Endothelial cell of umbilical vein (primary cell): ENCODE results near the gene TSPAN14. TPM values are rescaled to one million over a fixed set of nuclear protein-coding genes. Genes with fewer than 3 reads are reported as not detected.

ENCODE experiments used
- BruUV-seq: library from RNA; stranded (reverse); fragments of 400-500 nt; replicated peaks from 2 replicates; lab custom pipeline; 2021; lab: Mats Ljungman, UMichigan
- CTCF ChIA-PET: fragments of 300-600, 350-600 bp; sonication (Branson Sonifier 250); formaldehyde crosslinking; loops from one replicate; lab custom pipeline; 2021; ENCODE audit warnings: antibody characterized with exemption, inconsistent platforms; lab: Charles Lee
- POLR2A ChIA-PET: fragments of 300-600, 350-600 bp; sonication (Branson Sonifier 250); formaldehyde crosslinking; loops from one replicate; lab custom pipeline; 2021; ENCODE audit warnings: antibody characterized with exemption, inconsistent platforms; lab: Charles Lee
- DNase-seq: peaks from one replicate; pipeline ENCODE4 v3.0.0-alpha.2; 2011; ENCODE audit warnings: low read depth, low spot score
- FAIRE-seq: peaks from 2 replicates; lab custom pipeline; 2011; peaks lifted over from hg19 to GRCh38; lab: Jason Lieb, UNC
- H2AFZ ChIP-seq: 2 replicates; pipeline ENCODE4 v1.6.0; 2012; ENCODE audit warnings: low read depth, low read length, control low read depth, inconsistent platforms
- H3K27ac ChIP-seq: 2 replicates; pipeline ENCODE4 v1.5.1; 2011; ENCODE audit warnings: low read depth, mild to moderate bottlenecking, control low read depth, low read length, moderate library complexity; ENCODE audit not compliant: insufficient read depth
- H3K27me3 ChIP-seq, 2 experiments: 2 replicates each; pipeline versions ENCODE4 v1.6.0 to v1.6.1; 2011; ENCODE audit warnings: low read length in 2 of 2, mixed read lengths in 1 of 2; ENCODE audit not compliant: control insufficient read depth in 2 of 2, insufficient read depth in 2 of 2
- H3K36me3 ChIP-seq, 2 experiments: 2 replicates in 1 of 2; 3 replicates in 1 of 2; pipeline ENCODE4 v1.5.1; 2011; ENCODE audit warnings: low read length in 2 of 2, mild to moderate bottlenecking in 1 of 2, moderate library complexity in 1 of 2; ENCODE audit not compliant: control insufficient read depth in 2 of 2, insufficient read depth in 2 of 2; ENCODE audit errors: extremely low read depth in 1 of 2
- H3K4me1 ChIP-seq: 3 replicates; pipeline ENCODE4 v1.5.1; 2011; ENCODE audit warnings: mild to moderate bottlenecking, low read length; ENCODE audit not compliant: control insufficient read depth, insufficient read depth; ENCODE audit errors: extremely low read depth
- H3K4me2 ChIP-seq: 2 replicates; pipeline ENCODE4 v1.6.1; 2011; ENCODE audit warnings: low read length, control low read depth, mixed read lengths; ENCODE audit not compliant: insufficient read depth
- H3K4me3 ChIP-seq, 3 experiments: fragments of 200-600 bp in 1 of 3; sonication (generic), shearing (Covaris generic) in 1 of 3; replicated peaks in 1 of 3; 2 replicates each; pipeline ENCODE4 v1.5.1; 2011 to 2016; ENCODE audit warnings: control low read depth in 3 of 3, low read length in 3 of 3, mild to moderate bottlenecking in 2 of 3, inconsistent platforms in 1 of 3, low read depth in 1 of 3, moderate library complexity in 1 of 3; ENCODE audit not compliant: insufficient read depth in 1 of 3
- H3K79me2 ChIP-seq: 2 replicates; pipeline ENCODE4 v1.6.0; 2012; ENCODE audit warnings: low read length, inconsistent platforms; ENCODE audit not compliant: control insufficient read depth, insufficient read depth
- H3K9ac ChIP-seq: replicated peaks from 2 replicates; pipeline ENCODE3; 2011; ENCODE audit warnings: low read length, control low read depth; ENCODE audit not compliant: insufficient read depth; ENCODE audit errors: extremely low read depth
- H3K9me1 ChIP-seq: replicated peaks from 3 replicates; pipeline ENCODE4 v1.6.0; 2011; ENCODE audit warnings: mild to moderate bottlenecking, low read length; ENCODE audit not compliant: control insufficient read depth, insufficient read depth; ENCODE audit errors: extremely low read depth
- H3K9me3 ChIP-seq: replicated peaks from 2 replicates; pipeline ENCODE4 v1.5.1; 2012; ENCODE audit warnings: low read length, inconsistent platforms; ENCODE audit not compliant: control insufficient read depth, insufficient read depth
- H4K20me1 ChIP-seq: replicated peaks from 2 replicates; pipeline ENCODE3; 2011; ENCODE audit warnings: mild to moderate bottlenecking, low read length; ENCODE audit not compliant: control insufficient read depth, insufficient read depth; ENCODE audit errors: extremely low read depth
- EZH2 ChIP-seq: IDR thresholded peaks from 2 replicates; pipeline ENCODE4 v1.6.1; 2012; ENCODE audit warnings: borderline replicate concordance, low read depth, mild to moderate bottlenecking, moderate library complexity, low read length, inconsistent platforms; ENCODE audit not compliant: severe bottlenecking
- FOS ChIP-seq: IDR thresholded peaks from 2 replicates; pipeline ENCODE4 v1.6.1; 2011; ENCODE audit warnings: mild to moderate bottlenecking, low read length, moderate library complexity, borderline replicate concordance; ENCODE audit not compliant: insufficient read depth
- GATA2 ChIP-seq: IDR thresholded peaks from 2 replicates; pipeline ENCODE4 v1.7.0; 2011; ENCODE audit warnings: low read depth, mild to moderate bottlenecking, moderate library complexity, mixed read lengths, low read length; ENCODE audit not compliant: insufficient read length, insufficient read depth
- JUN ChIP-seq: IDR thresholded peaks from 2 replicates; pipeline ENCODE4 v1.6.1; 2011; ENCODE audit warnings: borderline replicate concordance, low read depth; ENCODE audit not compliant: insufficient read length, insufficient read depth
- MAX ChIP-seq: IDR thresholded peaks from 2 replicates; pipeline ENCODE4 v1.6.1; 2011; ENCODE audit not compliant: insufficient read depth, insufficient read length
- MYC ChIP-seq: IDR thresholded peaks from one replicate; pipeline ENCODE4 v1.6.1; 2011; ENCODE audit warnings: mild to moderate bottlenecking, low read depth, low read length
- POLR2A ChIP-seq: IDR thresholded peaks from 2 replicates; pipeline ENCODE4 v1.6.1; 2012; ENCODE audit warnings: low read depth, mild to moderate bottlenecking, control low read depth, low read length
- POLR2AphosphoS5 ChIP-seq: IDR thresholded peaks from 2 replicates; pipeline ENCODE4 v1.6.1; 2012; ENCODE audit warnings: low read depth, mild to moderate bottlenecking, control low read depth, low read length, moderate library complexity; ENCODE audit not compliant: insufficient read depth
- dilution Hi-C: fragments of 300-500 bp; cut with MboI; formaldehyde crosslinking; loops from one replicate; pipeline ENCODE4 v1.15.0; 2019; ENCODE audit warnings: low sequenced_read_pairs; ENCODE audit not compliant: extremely low pct_ligation_motif_present
- intact Hi-C: fragments of 100-400 bp; cut with micrococcal nuclease; formaldehyde crosslinking; loops from one replicate; pipeline ENCODE4 v1.10.0; 2022
- polyA plus RNA-seq, 4 experiments: library from polyadenylated mRNA; depleted of rRNA in 3 of 4; stranded (reverse) in 3 of 4; unstranded in 1 of 4; fragments of >200 nt; gene quantifications; 2 replicates each; pipeline versions ENCODE4 v1.2.1 to v1.2.3, GENCODE V29; 2011 to 2012; ENCODE audit warnings: missing spikeins in 1 of 4
- total RNA-seq: library from RNA; stranded (reverse); gene quantifications from 2 replicates; pipeline ENCODE4 v1.2.3, GENCODE V29; 2021
- TF ChIP-seq, protein P1 (sequence below), 2 donors: IDR thresholded peaks; 1 replicate in 1 of 2; 2 replicates in 1 of 2; pipeline ENCODE4 v1.5.1; 2011; ENCODE audit warnings: low read length in 2 of 2, mild to moderate bottlenecking in 2 of 2, moderate library complexity in 2 of 2, control low read depth in 1 of 2, inconsistent platforms in 1 of 2, low read depth in 1 of 2; ENCODE audit not compliant: insufficient read depth in 1 of 2; ENCODE audit errors: extremely low read depth in 1 of 2

TSPAN14 gene
- total and polyA plus RNA-seq, 2 donors (not counting 3 experiments of a cell fraction or from before 2014, with no cell fraction given) = 210 to 242 TPM

GRCh38 chr10:80476685-80477084, 22.6 kb downstream of the TSPAN14 start:
- Histone ChIP-seq H3K4me2 (no peak overlapping the region), H3K9me1 (no peaks in the 10 kb centered on the region), H3K4me1 (peaks cover 56% of the 10 kb centered on the region), H4K20me1 (peaks cover 15% of the 10 kb centered on the region), H3K36me3 (peaks cover 14 to 16% of the 10 kb centered on the region in 2 experiments), H3K27me3 (no peaks in the 10 kb centered on the region), H3K9ac (no peak overlapping the region), H3K27ac (peak overlapping the region; percentile 68), H2AFZ (no peak overlapping the region), H3K9me3 (no peaks in the 10 kb centered on the region), H3K4me3 (no peak overlapping the region), H3K79me2 (peaks cover 92% of the 10 kb centered on the region)
- intact Hi-C loops = no loop called here
- dilution Hi-C loops = no loop called here
- ChIA-PET POLR2A (interaction anchor here (0.7 to 1.4 kb wide), 2 partner anchors 14 to 27 kb away, joined by 3 to 5 read pairs; no protein-coding TSS in a partner anchor), CTCF (interaction anchor here (2.1 to 37.4 kb wide), 2 partner anchors 9 to 29 kb away, joined by 7 to 1118 read pairs; no protein-coding TSS in a partner anchor)
- BruUV-seq = no TSS peak
- DNase-seq (no peak), FAIRE-seq (no peak)
- TF ChIP-seq, protein P1, sequence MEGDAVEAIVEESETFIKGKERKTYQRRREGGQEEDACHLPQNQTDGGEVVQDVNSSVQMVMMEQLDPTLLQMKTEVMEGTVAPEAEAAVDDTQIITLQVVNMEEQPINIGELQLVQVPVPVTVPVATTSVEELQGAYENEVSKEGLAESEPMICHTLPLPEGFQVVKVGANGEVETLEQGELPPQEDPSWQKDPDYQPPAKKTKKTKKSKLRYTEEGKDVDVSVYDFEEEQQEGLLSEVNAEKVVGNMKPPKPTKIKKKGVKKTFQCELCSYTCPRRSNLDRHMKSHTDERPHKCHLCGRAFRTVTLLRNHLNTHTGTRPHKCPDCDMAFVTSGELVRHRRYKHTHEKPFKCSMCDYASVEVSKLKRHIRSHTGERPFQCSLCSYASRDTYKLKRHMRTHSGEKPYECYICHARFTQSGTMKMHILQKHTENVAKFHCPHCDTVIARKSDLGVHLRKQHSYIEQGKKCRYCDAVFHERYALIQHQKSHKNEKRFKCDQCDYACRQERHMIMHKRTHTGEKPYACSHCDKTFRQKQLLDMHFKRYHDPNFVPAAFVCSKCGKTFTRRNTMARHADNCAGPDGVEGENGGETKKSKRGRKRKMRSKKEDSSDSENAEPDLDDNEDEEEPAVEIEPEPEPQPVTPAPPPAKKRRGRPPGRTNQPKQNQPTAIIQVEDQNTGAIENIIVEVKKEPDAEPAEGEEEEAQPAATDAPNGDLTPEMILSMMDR (IDR thresholded peaks at IDR 0.05; ENCODE audit: extremely low read depth in 1 of 2, insufficient read depth in 1 of 2, low read depth in 1 of 2, low read length in 2 of 2) = no peak
- TF ChIP-seq JUN = no peak
- no peak for TF ChIP-seq MAX
- TF ChIP-seq EZH2 = no peak
- no peak for TF ChIP-seq FOS
- TF ChIP-seq GATA2 = no peak
- TF ChIP-seq POLR2A = no peak
- TF ChIP-seq MYC = no peak
- TF ChIP-seq POLR2AphosphoS5 = no peak
